ENCODE measurements around the gene KCNJ11. TPM values are rescaled to one million over a fixed set of nuclear protein-coding genes. Genes with fewer than 3 reads are reported as not detected.

Gene KCNJ11
- total and polyA plus RNA-seq, 3 donors from 2014 or later: 1.4 to 2.1 (median 1.7) TPM

DNA sequence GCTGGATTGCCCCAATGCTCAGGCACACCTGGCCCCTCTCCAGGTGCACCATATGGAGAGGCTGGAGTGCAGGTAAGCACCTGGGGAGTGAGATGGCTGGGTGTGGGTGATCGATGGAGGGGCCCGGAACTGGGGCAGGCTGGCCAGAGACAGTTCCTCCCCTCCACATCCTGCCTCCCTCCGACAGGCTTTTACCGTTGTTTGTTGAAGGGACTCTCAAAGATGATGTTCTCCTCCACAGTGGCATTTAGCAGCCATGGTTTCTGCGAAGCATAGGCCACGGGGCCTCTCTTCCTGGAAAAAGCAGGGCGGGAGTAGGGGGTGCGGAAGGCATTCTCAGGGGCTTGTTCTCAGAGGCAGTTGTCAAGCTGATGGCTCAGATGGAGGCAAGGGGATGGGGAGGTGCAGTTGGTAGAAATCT, 25.9 kb upstream of the KCNJ11 start:
- 76 to 87% methylated on average over 6 to 8 of the region's 8 CpGs for WGBS, 2 donors
- Histone ChIP-seq H3K27me3 (no peaks in the 10 kb centered on the region), H3K4me3 (no peak overlapping the region), H3K36me3 (ENCODE audit: low read depth, missing control alignments) (no peaks in the 10 kb centered on the region), H3K9me3 (no peaks in the 10 kb centered on the region), H3K27ac (no peak overlapping the region), H3K4me1 (peaks cover 3% of the 10 kb centered on the region)
- intact Hi-C loops (cut with DNase I; ENCODE audit: low total_unique reads): no loop called here
- TF ChIP-seq POLR2A (IDR thresholded peaks at IDR 0.05): no peak
- TF ChIP-seq, protein P1, sequence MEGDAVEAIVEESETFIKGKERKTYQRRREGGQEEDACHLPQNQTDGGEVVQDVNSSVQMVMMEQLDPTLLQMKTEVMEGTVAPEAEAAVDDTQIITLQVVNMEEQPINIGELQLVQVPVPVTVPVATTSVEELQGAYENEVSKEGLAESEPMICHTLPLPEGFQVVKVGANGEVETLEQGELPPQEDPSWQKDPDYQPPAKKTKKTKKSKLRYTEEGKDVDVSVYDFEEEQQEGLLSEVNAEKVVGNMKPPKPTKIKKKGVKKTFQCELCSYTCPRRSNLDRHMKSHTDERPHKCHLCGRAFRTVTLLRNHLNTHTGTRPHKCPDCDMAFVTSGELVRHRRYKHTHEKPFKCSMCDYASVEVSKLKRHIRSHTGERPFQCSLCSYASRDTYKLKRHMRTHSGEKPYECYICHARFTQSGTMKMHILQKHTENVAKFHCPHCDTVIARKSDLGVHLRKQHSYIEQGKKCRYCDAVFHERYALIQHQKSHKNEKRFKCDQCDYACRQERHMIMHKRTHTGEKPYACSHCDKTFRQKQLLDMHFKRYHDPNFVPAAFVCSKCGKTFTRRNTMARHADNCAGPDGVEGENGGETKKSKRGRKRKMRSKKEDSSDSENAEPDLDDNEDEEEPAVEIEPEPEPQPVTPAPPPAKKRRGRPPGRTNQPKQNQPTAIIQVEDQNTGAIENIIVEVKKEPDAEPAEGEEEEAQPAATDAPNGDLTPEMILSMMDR (IDR thresholded peaks at IDR 0.05): no peak
- DNase-seq: no peak

DNA sequence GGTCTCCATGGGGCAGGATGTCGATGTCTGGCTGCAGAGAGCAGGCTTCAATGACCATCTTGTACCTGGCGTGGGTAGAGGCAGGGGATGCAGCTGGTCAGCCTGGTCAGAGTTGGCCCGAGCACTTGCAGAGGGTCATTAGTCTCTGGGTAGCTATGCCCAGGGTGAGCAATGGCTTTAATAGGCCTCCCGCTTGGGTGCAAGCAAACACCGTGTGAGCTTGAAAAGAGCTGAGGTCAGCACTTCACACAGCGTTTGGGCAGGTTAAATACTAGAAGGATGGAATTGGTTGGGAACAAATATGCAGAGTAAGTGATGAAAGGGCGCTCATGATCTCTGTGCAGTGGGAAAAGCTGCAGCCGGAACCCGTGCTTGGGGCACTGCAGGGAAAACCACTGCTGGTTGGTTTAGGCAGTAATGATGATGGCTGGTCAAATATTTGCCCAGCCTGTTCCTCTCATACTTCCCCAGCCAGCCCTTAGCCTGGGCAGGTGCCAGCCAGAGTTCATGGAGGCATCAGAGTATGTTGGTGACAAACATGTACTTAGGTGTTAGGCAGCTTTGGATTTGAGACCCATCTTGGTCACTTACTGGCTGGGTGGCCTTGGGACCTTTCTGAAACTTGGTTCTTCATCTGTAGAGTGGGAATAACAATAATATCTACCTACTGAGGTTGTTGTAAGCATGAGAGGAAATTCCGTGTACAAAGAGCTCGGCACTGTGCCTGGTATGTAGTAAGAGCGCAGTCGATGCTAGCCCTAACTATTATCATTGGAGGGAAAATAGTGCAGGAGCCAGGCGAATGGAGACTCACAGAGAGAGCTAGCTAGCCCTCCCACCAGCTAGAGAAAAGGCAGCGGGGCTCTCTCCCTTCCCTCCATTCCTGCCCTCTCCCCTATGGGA, 25.2 kb upstream of the KCNJ11 start:
- 82 to 86% methylated on average over 15 of the region's 15 CpGs for WGBS, 2 donors
- H3K9me3 ChIP-seq: no peaks in the 10 kb centered on the region
- peaks cover 3% of the 10 kb centered on the region for H3K4me1 ChIP-seq
- DNase-seq: no peak
- intact Hi-C loops (cut with DNase I; ENCODE audit: low total_unique reads): no loop called here
- H3K27ac ChIP-seq: no peak overlapping the region
- H3K4me3 ChIP-seq: no peak overlapping the region
- no peaks in the 10 kb centered on the region for H3K36me3 ChIP-seq (ENCODE audit: low read depth, missing control alignments)
- TF ChIP-seq, protein P1 (IDR thresholded peaks at IDR 0.05): no peak
- TF ChIP-seq POLR2A (IDR thresholded peaks at IDR 0.05): no peak
- H3K27me3 ChIP-seq: no peaks in the 10 kb centered on the region

DNA sequence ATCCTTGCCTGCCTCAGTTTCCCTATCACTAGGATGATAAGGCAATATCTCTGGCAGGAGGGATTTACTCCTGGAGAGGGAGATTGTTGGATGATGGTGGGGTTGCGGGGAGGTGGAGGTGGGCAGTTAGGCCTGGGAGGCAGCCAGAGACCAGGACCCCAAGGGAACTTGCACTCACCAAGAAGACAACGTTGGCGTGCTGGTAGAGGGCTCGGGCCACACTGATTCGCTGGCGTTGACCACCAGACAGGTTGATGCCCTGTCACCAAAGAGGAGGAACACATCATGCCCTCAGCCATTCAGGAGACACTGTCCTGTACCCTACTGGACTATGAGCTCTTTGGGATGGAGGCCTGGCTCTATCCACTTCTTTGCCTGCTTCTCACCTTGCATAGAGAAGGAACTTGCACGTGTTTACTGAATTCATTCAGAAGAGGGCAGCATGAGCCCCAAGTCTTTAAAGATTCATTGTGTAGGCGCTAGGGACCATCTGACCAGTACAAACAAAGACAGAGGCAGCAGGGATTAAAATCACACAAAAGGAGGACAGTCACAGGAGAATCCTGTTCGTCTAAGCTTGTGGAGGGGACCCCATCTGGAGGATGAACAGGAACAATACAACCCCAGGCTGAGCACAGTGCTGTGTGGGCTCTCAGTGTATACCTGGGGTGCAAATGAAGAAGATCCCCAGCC, 24.2 kb upstream of the KCNJ11 start:
- Histone ChIP-seq H3K4me1 (peaks cover 3% of the 10 kb centered on the region), H3K9me3 (no peaks in the 10 kb centered on the region), H3K36me3 (ENCODE audit: low read depth, missing control alignments) (no peaks in the 10 kb centered on the region), H3K27ac (no peak overlapping the region), H3K27me3 (no peaks in the 10 kb centered on the region), H3K4me3 (no peak overlapping the region)
- 74 to 84% methylated on average over 7 to 9 of the region's 9 CpGs for WGBS, 2 donors
- intact Hi-C loops (cut with DNase I; ENCODE audit: low total_unique reads): no loop called here
- no peak for TF ChIP-seq POLR2A (IDR thresholded peaks at IDR 0.05)
- TF ChIP-seq, protein P1 (IDR thresholded peaks at IDR 0.05): no peak
- no peak for DNase-seq

DNA sequence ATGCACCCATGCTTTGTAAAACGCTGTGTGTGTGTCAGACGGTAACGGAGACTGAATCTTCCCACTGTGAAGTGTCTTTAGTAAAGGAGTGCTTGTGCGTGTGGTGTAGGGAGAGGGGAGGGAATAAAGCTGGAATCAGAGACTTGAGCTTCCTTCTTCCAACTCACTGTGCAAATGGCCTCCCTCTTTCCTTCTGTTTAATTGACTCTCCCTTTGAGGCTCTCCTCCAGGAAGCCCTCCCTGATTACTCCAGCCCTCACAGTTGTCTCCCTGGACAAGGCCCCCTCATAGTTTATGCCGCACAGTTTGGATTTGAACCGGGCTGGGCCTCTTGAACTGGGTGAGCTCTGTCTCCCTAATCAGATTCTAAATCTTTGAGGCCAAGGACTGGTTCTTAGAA, 23.0 kb upstream of the KCNJ11 start:
- Histone ChIP-seq H3K27me3 (no peaks in the 10 kb centered on the region), H3K4me1 (peaks cover 3% of the 10 kb centered on the region), H3K27ac (no peak overlapping the region), H3K4me3 (no peak overlapping the region), H3K9me3 (no peaks in the 10 kb centered on the region), H3K36me3 (ENCODE audit: low read depth, missing control alignments) (no peaks in the 10 kb centered on the region)
- 60 to 74% methylated on average over 6 of the region's 6 CpGs for WGBS, 2 donors
- TF ChIP-seq, protein P1 (IDR thresholded peaks at IDR 0.05): no peak
- DNase-seq: no peak
- intact Hi-C loops (cut with DNase I; ENCODE audit: low total_unique reads): no loop called here

All from testis (tissue), 3 donors.